HepG2 (cell line): ENCODE measurements around the gene SLC25A25. TPM values are rescaled to one million over a fixed set of nuclear protein-coding genes. Genes with fewer than 3 reads are reported as not detected.

Source experiments
- HOXA9 ChIP-seq: sonication (generic); formaldehyde crosslinking; IDR thresholded peaks from 2 replicates; pipeline ENCODE4 v1.8.1; 2022; ENCODE audit warnings: missing genetic modification reagents, mild to moderate bottlenecking, moderate library complexity, borderline replicate concordance
- MTF2 ChIP-seq: sonication (generic); formaldehyde crosslinking; IDR thresholded peaks from 2 replicates; pipeline ENCODE4 v1.5.0; 2020; ENCODE audit warnings: missing genetic modification reagents, borderline replicate concordance
- NR2F6 ChIP-seq, 2 experiments: IDR thresholded peaks; 2 replicates each; pipeline ENCODE4 v1.6.1; 2016; ENCODE audit warnings: antibody characterized with exemption in 1 of 2, mild to moderate bottlenecking in 1 of 2
- TOE1 ChIP-seq: sonication (generic); formaldehyde crosslinking; IDR thresholded peaks from 2 replicates; pipeline ENCODE4 v1.4.0; 2020; ENCODE audit warnings: mild to moderate bottlenecking, missing genetic modification reagents
- ZNF501 ChIP-seq: sonication (generic); formaldehyde crosslinking; IDR thresholded peaks from 2 replicates; pipeline ENCODE4 v1.5.1; 2020; ENCODE audit warnings: mild to moderate bottlenecking, moderate library complexity, missing genetic modification reagents
- ZNF556 ChIP-seq: sonication (generic); formaldehyde crosslinking; IDR thresholded peaks from 2 replicates; pipeline ENCODE4 v1.4.0; 2020; ENCODE audit warnings: mild to moderate bottlenecking, missing genetic modification reagents, borderline replicate concordance
- ZNF570 ChIP-seq: sonication (generic); formaldehyde crosslinking; IDR thresholded peaks from 2 replicates; pipeline ENCODE4 v1.4.0; 2020; ENCODE audit warnings: mild to moderate bottlenecking, missing genetic modification reagents, borderline replicate concordance
- ZNF792 ChIP-seq: IDR thresholded peaks from 2 replicates; pipeline ENCODE4 v1.6.1; 2016
- polyA plus RNA-seq, 8 experiments: library from polyadenylated mRNA; depleted of rRNA in 3 of 8; stranded (reverse) in 7 of 8; unstranded in 1 of 8; fragments of >200 nt; fragmentation: Illumina TruSeq in 4 of 8; extraction: Trizol in 4 of 8; gene quantifications; 2 replicates each; pipeline versions ENCODE4 v1.2.1 to v1.2.3, GENCODE V29; 2011 to 2016; ENCODE audit warnings: low read depth in 4 of 8, missing spikeins in 1 of 8, mixed read lengths in 1 of 8; ENCODE audit not compliant: insufficient read depth in 1 of 8
- total RNA-seq, 5 experiments: library from RNA; depleted of rRNA; stranded (reverse); fragments of >200 nt; fragmentation: Illumina TruSeq; extraction: Trizol; gene quantifications; 2 replicates each; pipeline ENCODE4 v1.2.3, GENCODE V29; 2016; ENCODE audit warnings: low read depth in 1 of 5
- TF ChIP-seq, protein P1 (sequence below): sonication (generic); formaldehyde crosslinking; IDR thresholded peaks from 2 replicates; pipeline ENCODE4 v1.4.0; 2020; ENCODE audit warnings: mild to moderate bottlenecking, missing genetic modification reagents
- TF ChIP-seq, protein P2 (sequence below): sonication (generic); formaldehyde crosslinking; IDR thresholded peaks from 2 replicates; pipeline ENCODE4 v1.5.1; 2020; ENCODE audit warnings: mild to moderate bottlenecking, missing genetic modification reagents, borderline replicate concordance
- TF ChIP-seq, protein P3 (sequence below): sonication (generic); formaldehyde crosslinking; IDR thresholded peaks from 2 replicates; pipeline ENCODE4 v1.5.1; 2020; ENCODE audit warnings: mild to moderate bottlenecking, missing genetic modification reagents, moderate library complexity
- TF ChIP-seq, protein P4 (sequence below): IDR thresholded peaks from 2 replicates; pipeline ENCODE4 v1.6.1; 2012; ENCODE audit warnings: low read depth, low read length, improper control_type of control experiment
- TF ChIP-seq, protein P5 (sequence below): IDR thresholded peaks from 2 replicates; pipeline ENCODE4 v1.6.1; 2016; ENCODE audit warnings: missing genetic modification reagents, missing compliant biosample characterization
- TF ChIP-seq, protein P6 (sequence below): sonication (generic); formaldehyde crosslinking; IDR thresholded peaks from 2 replicates; pipeline ENCODE4 v1.4.0; 2020; ENCODE audit warnings: missing genetic modification reagents
- TF ChIP-seq, protein P7 (sequence below): sonication (generic); formaldehyde crosslinking; IDR thresholded peaks from 2 replicates; pipeline ENCODE4 v1.4.0; 2020; ENCODE audit warnings: mild to moderate bottlenecking, missing genetic modification reagents

SLC25A25 gene
- total and polyA plus RNA-seq, 2 of the 13 experiments (the other 11 are each of a cell fraction or from before 2014, with no cell fraction given), result 10.5 to 24.8 TPM

DNA sequence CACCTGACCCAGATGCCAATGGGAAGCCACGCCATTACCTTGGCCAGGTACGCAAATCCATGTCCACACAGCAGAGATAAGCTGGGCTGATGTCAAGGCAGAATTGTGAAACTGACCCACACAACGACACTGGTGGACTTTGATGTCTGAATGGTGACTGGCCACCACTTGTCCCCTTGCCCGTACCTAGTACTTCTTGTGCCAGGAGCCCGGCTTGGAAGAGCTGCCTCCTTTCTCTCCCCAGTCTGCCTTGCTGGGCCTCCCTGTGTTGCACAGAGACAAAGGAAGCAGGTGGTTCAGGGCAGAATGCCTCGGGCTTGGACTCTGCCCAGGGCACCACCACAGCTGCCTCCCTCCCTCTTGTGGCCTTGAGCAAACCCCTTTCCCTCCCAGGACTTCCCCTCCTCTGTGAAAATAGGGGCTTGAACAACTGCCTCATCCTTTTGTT lies 36.2 kb downstream of the SLC25A25 start (continued):
- TF ChIP-seq, protein P1, sequence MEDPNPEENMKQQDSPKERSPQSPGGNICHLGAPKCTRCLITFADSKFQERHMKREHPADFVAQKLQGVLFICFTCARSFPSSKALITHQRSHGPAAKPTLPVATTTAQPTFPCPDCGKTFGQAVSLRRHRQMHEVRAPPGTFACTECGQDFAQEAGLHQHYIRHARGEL (CRISPR knock-in tag), result no peak
- TF ChIP-seq ZNF570 (CRISPR knock-in tag) (no peak), NR2F6 (IDR thresholded peaks at IDR 0.05) (peak; percentile 34; the same call in 1 of the 2 replicates), NR2F6 (CRISPR knock-in tag; IDR thresholded peaks at IDR 0.05) (peak; percentile 82), ZNF792 (peak; percentile 92), MTF2 (CRISPR knock-in tag) (no peak), ZNF501 (CRISPR knock-in tag) (no peak), HOXA9 (no peak), TOE1 (CRISPR knock-in tag) (no peak), ZNF556 (CRISPR knock-in tag) (peak; percentile 71)
- TF ChIP-seq, protein P2, sequence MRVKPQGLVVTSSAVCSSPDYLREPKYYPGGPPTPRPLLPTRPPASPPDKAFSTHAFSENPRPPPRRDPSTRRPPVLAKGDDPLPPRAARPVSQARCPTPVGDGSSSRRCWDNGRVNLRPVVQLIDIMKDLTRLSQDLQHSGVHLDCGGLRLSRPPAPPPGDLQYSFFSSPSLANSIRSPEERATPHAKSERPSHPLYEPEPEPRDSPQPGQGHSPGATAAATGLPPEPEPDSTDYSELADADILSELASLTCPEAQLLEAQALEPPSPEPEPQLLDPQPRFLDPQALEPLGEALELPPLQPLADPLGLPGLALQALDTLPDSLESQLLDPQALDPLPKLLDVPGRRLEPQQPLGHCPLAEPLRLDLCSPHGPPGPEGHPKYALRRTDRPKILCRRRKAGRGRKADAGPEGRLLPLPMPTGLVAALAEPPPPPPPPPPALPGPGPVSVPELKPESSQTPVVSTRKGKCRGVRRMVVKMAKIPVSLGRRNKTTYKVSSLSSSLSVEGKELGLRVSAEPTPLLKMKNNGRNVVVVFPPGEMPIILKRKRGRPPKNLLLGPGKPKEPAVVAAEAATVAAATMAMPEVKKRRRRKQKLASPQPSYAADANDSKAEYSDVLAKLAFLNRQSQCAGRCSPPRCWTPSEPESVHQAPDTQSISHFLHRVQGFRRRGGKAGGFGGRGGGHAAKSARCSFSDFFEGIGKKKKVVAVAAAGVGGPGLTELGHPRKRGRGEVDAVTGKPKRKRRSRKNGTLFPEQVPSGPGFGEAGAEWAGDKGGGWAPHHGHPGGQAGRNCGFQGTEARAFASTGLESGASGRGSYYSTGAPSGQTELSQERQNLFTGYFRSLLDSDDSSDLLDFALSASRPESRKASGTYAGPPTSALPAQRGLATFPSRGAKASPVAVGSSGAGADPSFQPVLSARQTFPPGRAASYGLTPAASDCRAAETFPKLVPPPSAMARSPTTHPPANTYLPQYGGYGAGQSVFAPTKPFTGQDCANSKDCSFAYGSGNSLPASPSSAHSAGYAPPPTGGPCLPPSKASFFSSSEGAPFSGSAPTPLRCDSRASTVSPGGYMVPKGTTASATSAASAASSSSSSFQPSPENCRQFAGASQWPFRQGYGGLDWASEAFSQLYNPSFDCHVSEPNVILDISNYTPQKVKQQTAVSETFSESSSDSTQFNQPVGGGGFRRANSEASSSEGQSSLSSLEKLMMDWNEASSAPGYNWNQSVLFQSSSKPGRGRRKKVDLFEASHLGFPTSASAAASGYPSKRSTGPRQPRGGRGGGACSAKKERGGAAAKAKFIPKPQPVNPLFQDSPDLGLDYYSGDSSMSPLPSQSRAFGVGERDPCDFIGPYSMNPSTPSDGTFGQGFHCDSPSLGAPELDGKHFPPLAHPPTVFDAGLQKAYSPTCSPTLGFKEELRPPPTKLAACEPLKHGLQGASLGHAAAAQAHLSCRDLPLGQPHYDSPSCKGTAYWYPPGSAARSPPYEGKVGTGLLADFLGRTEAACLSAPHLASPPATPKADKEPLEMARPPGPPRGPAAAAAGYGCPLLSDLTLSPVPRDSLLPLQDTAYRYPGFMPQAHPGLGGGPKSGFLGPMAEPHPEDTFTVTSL (CRISPR knock-in tag), result no peak
- TF ChIP-seq, protein P3, sequence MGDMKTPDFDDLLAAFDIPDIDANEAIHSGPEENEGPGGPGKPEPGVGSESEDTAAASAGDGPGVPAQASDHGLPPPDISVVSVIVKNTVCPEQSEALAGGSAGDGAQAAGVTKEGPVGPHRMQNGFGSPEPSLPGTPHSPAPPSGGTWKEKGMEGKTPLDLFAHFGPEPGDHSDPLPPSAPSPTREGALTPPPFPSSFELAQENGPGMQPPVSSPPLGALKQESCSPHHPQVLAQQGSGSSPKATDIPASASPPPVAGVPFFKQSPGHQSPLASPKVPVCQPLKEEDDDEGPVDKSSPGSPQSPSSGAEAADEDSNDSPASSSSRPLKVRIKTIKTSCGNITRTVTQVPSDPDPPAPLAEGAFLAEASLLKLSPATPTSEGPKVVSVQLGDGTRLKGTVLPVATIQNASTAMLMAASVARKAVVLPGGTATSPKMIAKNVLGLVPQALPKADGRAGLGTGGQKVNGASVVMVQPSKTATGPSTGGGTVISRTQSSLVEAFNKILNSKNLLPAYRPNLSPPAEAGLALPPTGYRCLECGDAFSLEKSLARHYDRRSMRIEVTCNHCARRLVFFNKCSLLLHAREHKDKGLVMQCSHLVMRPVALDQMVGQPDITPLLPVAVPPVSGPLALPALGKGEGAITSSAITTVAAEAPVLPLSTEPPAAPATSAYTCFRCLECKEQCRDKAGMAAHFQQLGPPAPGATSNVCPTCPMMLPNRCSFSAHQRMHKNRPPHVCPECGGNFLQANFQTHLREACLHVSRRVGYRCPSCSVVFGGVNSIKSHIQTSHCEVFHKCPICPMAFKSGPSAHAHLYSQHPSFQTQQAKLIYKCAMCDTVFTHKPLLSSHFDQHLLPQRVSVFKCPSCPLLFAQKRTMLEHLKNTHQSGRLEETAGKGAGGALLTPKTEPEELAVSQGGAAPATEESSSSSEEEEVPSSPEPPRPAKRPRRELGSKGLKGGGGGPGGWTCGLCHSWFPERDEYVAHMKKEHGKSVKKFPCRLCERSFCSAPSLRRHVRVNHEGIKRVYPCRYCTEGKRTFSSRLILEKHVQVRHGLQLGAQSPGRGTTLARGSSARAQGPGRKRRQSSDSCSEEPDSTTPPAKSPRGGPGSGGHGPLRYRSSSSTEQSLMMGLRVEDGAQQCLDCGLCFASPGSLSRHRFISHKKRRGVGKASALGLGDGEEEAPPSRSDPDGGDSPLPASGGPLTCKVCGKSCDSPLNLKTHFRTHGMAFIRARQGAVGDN (CRISPR knock-in tag), result peak; percentile 96
- TF ChIP-seq, protein P4, sequence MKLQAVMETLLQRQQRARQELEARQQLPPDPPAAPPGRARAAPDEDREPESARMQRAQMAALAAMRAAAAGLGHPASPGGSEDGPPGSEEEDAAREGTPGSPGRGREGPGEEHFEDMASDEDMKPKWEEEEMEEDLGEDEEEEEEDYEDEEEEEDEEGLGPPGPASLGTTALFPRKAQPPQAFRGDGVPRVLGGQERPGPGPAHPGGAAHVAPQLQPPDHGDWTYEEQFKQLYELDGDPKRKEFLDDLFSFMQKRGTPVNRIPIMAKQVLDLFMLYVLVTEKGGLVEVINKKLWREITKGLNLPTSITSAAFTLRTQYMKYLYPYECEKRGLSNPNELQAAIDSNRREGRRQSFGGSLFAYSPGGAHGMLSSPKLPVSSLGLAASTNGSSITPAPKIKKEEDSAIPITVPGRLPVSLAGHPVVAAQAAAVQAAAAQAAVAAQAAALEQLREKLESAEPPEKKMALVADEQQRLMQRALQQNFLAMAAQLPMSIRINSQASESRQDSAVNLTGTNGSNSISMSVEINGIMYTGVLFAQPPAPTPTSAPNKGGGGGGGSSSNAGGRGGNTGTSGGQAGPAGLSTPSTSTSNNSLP, result 0 out of 2 replicates have a peak, but pooled peaks have one; percentile 46
- TF ChIP-seq, protein P5, sequence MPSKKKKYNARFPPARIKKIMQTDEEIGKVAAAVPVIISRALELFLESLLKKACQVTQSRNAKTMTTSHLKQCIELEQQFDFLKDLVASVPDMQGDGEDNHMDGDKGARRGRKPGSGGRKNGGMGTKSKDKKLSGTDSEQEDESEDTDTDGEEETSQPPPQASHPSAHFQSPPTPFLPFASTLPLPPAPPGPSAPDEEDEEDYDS (CRISPR knock-in tag), result no peak; the same call in 1 of the 2 replicates
- TF ChIP-seq, protein P6, sequence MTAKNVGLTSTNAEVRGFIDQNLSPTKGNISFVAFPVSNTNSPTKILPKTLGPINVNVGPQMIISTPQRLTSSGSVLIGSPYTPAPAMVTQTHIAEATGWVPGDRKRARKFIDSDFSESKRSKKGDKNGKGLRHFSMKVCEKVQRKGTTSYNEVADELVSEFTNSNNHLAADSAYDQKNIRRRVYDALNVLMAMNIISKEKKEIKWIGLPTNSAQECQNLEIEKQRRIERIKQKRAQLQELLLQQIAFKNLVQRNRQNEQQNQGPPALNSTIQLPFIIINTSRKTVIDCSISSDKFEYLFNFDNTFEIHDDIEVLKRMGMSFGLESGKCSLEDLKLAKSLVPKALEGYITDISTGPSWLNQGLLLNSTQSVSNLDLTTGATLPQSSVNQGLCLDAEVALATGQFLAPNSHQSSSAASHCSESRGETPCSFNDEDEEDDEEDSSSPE (CRISPR knock-in tag), result peak; percentile 56
- TF ChIP-seq, protein P7, sequence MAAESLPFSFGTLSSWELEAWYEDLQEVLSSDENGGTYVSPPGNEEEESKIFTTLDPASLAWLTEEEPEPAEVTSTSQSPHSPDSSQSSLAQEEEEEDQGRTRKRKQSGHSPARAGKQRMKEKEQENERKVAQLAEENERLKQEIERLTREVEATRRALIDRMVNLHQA (CRISPR knock-in tag), result no peak
